ENCODE measurements around the gene PRKG1. TPM values are rescaled to one million over a fixed set of nuclear protein-coding genes. Genes with fewer than 3 reads are reported as not detected.

PRKG1 gene
- total and polyA plus RNA-seq, 2 donors (not counting 1 experiment from before 2014, with no cell fraction given): not detected

GRCh38 chr10:51214207-51215196, 140.2 kb downstream of the PRKG1 start:
- Histone ChIP-seq H3K27me3 (replicated peaks in 1 of 4; ENCODE audit: control extremely low read depth in 1 of 4, control insufficient read depth in 3 of 4, insufficient read depth in 4 of 4, low read length in 3 of 4) (no peaks in the 10 kb centered on the region), H3K9ac (ENCODE audit: low read length) (no peak overlapping the region), H3K4me3 (ENCODE audit: control extremely low read depth in 1 of 5, extremely low read depth in 1 of 5, insufficient read depth in 1 of 5, low read depth in 2 of 5, low read length in 4 of 5) (no peak overlapping the region), H3K36me3 (replicated peaks in 1 of 2; ENCODE audit: control extremely low read depth in 1 of 2, control insufficient read depth in 1 of 2, extremely low read depth in 1 of 2, insufficient read depth in 2 of 2, low read length in 1 of 2) (no peaks in the 10 kb centered on the region), H3K27ac (ENCODE audit: low read length in 2 of 2) (no peak overlapping the region), H3K79me2 (ENCODE audit: control insufficient read depth, insufficient read depth, low read length) (no peaks in the 10 kb centered on the region), H3K4me2 (replicated peaks; ENCODE audit: low read depth, low read length, poor library complexity, severe bottlenecking) (no peak overlapping the region), H3K9me3 (ENCODE audit: control extremely low read depth in 1 of 3, control insufficient read depth in 2 of 3, insufficient read depth in 1 of 3, low read length in 2 of 3) (no peaks in the 10 kb centered on the region), H2AFZ (ENCODE audit: insufficient read depth, low read depth, low read length, poor library complexity, severe bottlenecking) (no peak overlapping the region), H3K4me1 (ENCODE audit: control insufficient read depth in 2 of 2, insufficient read depth in 2 of 2, low read length in 2 of 2) (no peaks in the 10 kb centered on the region), H4K20me1 (ENCODE audit: control insufficient read depth, insufficient read depth, low read length, poor library complexity, severe bottlenecking) (no peaks in the 10 kb centered on the region)
- POLR2A ChIA-PET: no interaction called here
- no peaks in the 10 kb centered on the region for H3K9me3 Mint-ChIP-seq (ENCODE audit: insufficient read depth)
- no peaks in the 10 kb centered on the region for H3K27me3 Mint-ChIP-seq
- no peaks in the 10 kb centered on the region for H3K4me1 Mint-ChIP-seq
- 89% methylated on average over 8 of the region's 11 CpGs for WGBS (ENCODE audit: insufficient coverage)
- intact Hi-C loops (cut with micrococcal nuclease): no loop called here
- TF ChIP-seq, protein P1, sequence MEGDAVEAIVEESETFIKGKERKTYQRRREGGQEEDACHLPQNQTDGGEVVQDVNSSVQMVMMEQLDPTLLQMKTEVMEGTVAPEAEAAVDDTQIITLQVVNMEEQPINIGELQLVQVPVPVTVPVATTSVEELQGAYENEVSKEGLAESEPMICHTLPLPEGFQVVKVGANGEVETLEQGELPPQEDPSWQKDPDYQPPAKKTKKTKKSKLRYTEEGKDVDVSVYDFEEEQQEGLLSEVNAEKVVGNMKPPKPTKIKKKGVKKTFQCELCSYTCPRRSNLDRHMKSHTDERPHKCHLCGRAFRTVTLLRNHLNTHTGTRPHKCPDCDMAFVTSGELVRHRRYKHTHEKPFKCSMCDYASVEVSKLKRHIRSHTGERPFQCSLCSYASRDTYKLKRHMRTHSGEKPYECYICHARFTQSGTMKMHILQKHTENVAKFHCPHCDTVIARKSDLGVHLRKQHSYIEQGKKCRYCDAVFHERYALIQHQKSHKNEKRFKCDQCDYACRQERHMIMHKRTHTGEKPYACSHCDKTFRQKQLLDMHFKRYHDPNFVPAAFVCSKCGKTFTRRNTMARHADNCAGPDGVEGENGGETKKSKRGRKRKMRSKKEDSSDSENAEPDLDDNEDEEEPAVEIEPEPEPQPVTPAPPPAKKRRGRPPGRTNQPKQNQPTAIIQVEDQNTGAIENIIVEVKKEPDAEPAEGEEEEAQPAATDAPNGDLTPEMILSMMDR (IDR thresholded peaks at IDR 0.05): no peak
- TF ChIP-seq EZH2 (IDR thresholded peaks at IDR 0.05; ENCODE audit: borderline replicate concordance, insufficient read depth, low read depth, low read length, poor library complexity, severe bottlenecking): no peak
- no peak for DNase-seq
- H3K4me3 Mint-ChIP-seq: no peak overlapping the region
- CTCF ChIA-PET: no interaction called here
- no peak overlapping the region for H3K27ac Mint-ChIP-seq
- ATAC-seq (ENCODE audit: low read depth): no peak

Measured in B cell (primary cell).